ENCODE measurements around the gene SPNS2. TPM values are rescaled to one million over a fixed set of nuclear protein-coding genes. Genes with fewer than 3 reads are reported as not detected.

Gene SPNS2
- total RNA-seq, 1 experiment from 2014 or later = 33.8 TPM

- H3K4me2 ChIP-seq = peak overlapping the region; percentile 96
- peaks cover 88% of the 10 kb centered on the region for H3K4me1 ChIP-seq (replicated peaks; ENCODE audit: insufficient read depth)
- H3K27me3 ChIP-seq (ENCODE audit: insufficient read depth, low read depth) = no peaks in the 10 kb centered on the region
- H3K36me3 ChIP-seq (ENCODE audit: low read depth) = no peaks in the 10 kb centered on the region
- H3K4me3 ChIP-seq = no peak overlapping the region
- H3K27ac ChIP-seq = peak overlapping the region; percentile 100
- intact Hi-C loops (cut with micrococcal nuclease; ENCODE audit: unreplicated experiment) = loop anchor here (2.0 kb wide), 1 partner anchor 39 kb away; the partner anchor contains the start of gene MYBBP1A
- BruUV-seq (replicated peaks) = no TSS peak
- no peak overlapping the region for H2AFZ ChIP-seq
- H3K9me3 ChIP-seq (ENCODE audit: insufficient read depth, low read depth) = no peaks in the 10 kb centered on the region
- POLR2A ChIA-PET (ENCODE audit: unreplicated experiment) = no interaction called here
- DNase-seq = peak; percentile 88 to 96
- CTCF ChIA-PET = no interaction called here
- peaks cover 63% of the 10 kb centered on the region for H3F3A ChIP-seq (ENCODE audit: insufficient read depth, low read depth)
- TF ChIP-seq CTCF (conservative IDR thresholded peaks at IDR 0.05) (no peak), EZH2 (IDR thresholded peaks at IDR 0.05; ENCODE audit: low read depth) (no peak)
- no peaks in the 10 kb centered on the region for H4K20me1 ChIP-seq (ENCODE audit: insufficient read depth)
- no peaks in the 10 kb centered on the region for H3K9me2 ChIP-seq (ENCODE audit: insufficient read depth)
- H3K79me2 ChIP-seq (ENCODE audit: low read depth) = peaks cover 73% of the 10 kb centered on the region
Measured at GRCh38 chr17:4515501-4515900, 16.8 kb downstream of the SPNS2 start.

- no peaks in the 10 kb centered on the region for H3K36me3 ChIP-seq (ENCODE audit: low read depth)
- no peaks in the 10 kb centered on the region for H4K20me1 ChIP-seq (ENCODE audit: insufficient read depth)
- H3K27me3 ChIP-seq (ENCODE audit: insufficient read depth, low read depth) = no peaks in the 10 kb centered on the region
- H3K4me2 ChIP-seq = peak overlapping the region; percentile 19; the same call in 1 of the 2 replicates
- no peak for DNase-seq
- CTCF ChIA-PET = no interaction called here
- intact Hi-C loops (cut with micrococcal nuclease; ENCODE audit: unreplicated experiment) = no loop called here
- no peak for TF ChIP-seq EZH2 (IDR thresholded peaks at IDR 0.05; ENCODE audit: low read depth)
- no peak for TF ChIP-seq CTCF (conservative IDR thresholded peaks at IDR 0.05)
- H2AFZ ChIP-seq = no peak overlapping the region
- POLR2A ChIA-PET (ENCODE audit: unreplicated experiment) = no interaction called here
- no peak overlapping the region for H3K4me3 ChIP-seq
- no TSS peak for BruUV-seq (replicated peaks)
- peak overlapping the region; percentile 100 for H3K27ac ChIP-seq
- peaks cover 88% of the 10 kb centered on the region for H3K4me1 ChIP-seq (replicated peaks; ENCODE audit: insufficient read depth)
- peaks cover 63% of the 10 kb centered on the region for H3K79me2 ChIP-seq (ENCODE audit: low read depth)
- H3K9me3 ChIP-seq (ENCODE audit: insufficient read depth, low read depth) = no peaks in the 10 kb centered on the region
- no peaks in the 10 kb centered on the region for H3K9me2 ChIP-seq (ENCODE audit: insufficient read depth)
- H3F3A ChIP-seq (ENCODE audit: insufficient read depth, low read depth) = peaks cover 62% of the 10 kb centered on the region
Measured at GRCh38 chr17:4516735-4517134, 18.1 kb downstream of the SPNS2 start.

- H3F3A ChIP-seq (ENCODE audit: insufficient read depth, low read depth) = peaks cover 60% of the 10 kb centered on the region
- H3K9me2 ChIP-seq (ENCODE audit: insufficient read depth) = no peaks in the 10 kb centered on the region
- no TSS peak for BruUV-seq (replicated peaks)
- H3K27ac ChIP-seq = peak overlapping the region; percentile 87
- H4K20me1 ChIP-seq (ENCODE audit: insufficient read depth) = no peaks in the 10 kb centered on the region
- H3K9me3 ChIP-seq (ENCODE audit: insufficient read depth, low read depth) = no peaks in the 10 kb centered on the region
- H3K36me3 ChIP-seq (ENCODE audit: low read depth) = peaks cover 11% of the 10 kb centered on the region; the same call in 1 of the 2 replicates
- POLR2A ChIA-PET (ENCODE audit: unreplicated experiment) = interaction anchor here (0.5 to 0.6 kb wide), 2 partner anchors 26 to 409 kb away, joined by 3 read pairs; no protein-coding TSS in a partner anchor
- peaks cover 75% of the 10 kb centered on the region for H3K4me1 ChIP-seq (replicated peaks; ENCODE audit: insufficient read depth)
- CTCF ChIA-PET = interaction anchor here (0.6 to 1.3 kb wide), 2 partner anchors 48 to 50 kb away, joined by 4 to 5 read pairs; no protein-coding TSS in a partner anchor
- H3K79me2 ChIP-seq (ENCODE audit: low read depth) = peaks cover 74% of the 10 kb centered on the region
- TF ChIP-seq EZH2 (IDR thresholded peaks at IDR 0.05; ENCODE audit: low read depth) (no peak), CTCF (conservative IDR thresholded peaks at IDR 0.05) (no peak)
- H2AFZ ChIP-seq = no peak overlapping the region
- H3K4me3 ChIP-seq = no peak overlapping the region
- intact Hi-C loops (cut with micrococcal nuclease; ENCODE audit: unreplicated experiment) = no loop called here
- no peaks in the 10 kb centered on the region for H3K27me3 ChIP-seq (ENCODE audit: insufficient read depth, low read depth)
- no peak overlapping the region for H3K4me2 ChIP-seq
- DNase-seq = no peak
Measured at GRCh38 chr17:4518901-4519300, 20.2 kb downstream of the SPNS2 start.

Data from PC-9 (cell line).